IgD-negative memory B cell (primary cell): Measurements from ENCODE around the gene ARSI. TPM values are rescaled to one million over a fixed set of nuclear protein-coding genes. Genes with fewer than 3 reads are reported as not detected.

Experiments used
- H3K27ac Mint-ChIP-seq, 3 donors: one replicate each; pipeline ENCODE4 v1.8.0; 2020 to 2022; ENCODE audit warnings: mild to moderate bottlenecking in 3 of 3, mixed read lengths in 3 of 3, moderate library complexity in 1 of 3
- H3K27me3 Mint-ChIP-seq: one replicate; pipeline ENCODE4 v1.8.0; 2021; ENCODE audit warnings: mixed read lengths
- H3K36me3 Mint-ChIP-seq: one replicate; pipeline ENCODE4 v1.8.0; 2020; ENCODE audit warnings: mild to moderate bottlenecking, mixed read lengths
- H3K4me1 Mint-ChIP-seq, 3 donors: one replicate each; pipeline ENCODE4 v1.8.0; 2020 to 2022; ENCODE audit warnings: mixed read lengths in 3 of 3, mild to moderate bottlenecking in 1 of 3
- H3K4me3 Mint-ChIP-seq, 4 donors: one replicate each; pipeline ENCODE4 v1.8.0; 2020 to 2022; ENCODE audit warnings: mild to moderate bottlenecking in 4 of 4, mixed read lengths in 4 of 4, moderate library complexity in 3 of 4
- H3K9me3 Mint-ChIP-seq, 3 donors: one replicate each; pipeline ENCODE4 v1.8.0; 2020 to 2021; ENCODE audit warnings: mixed read lengths in 3 of 3, mild to moderate bottlenecking in 1 of 3
- polyA plus RNA-seq: library from polyadenylated mRNA; unstranded; fragments of 300-500 nt; fragmentation: Illumina TruSeq; gene quantifications from one replicate; pipeline ENCODE4 v1.2.3, GENCODE V29; 2021

The ARSI gene
- polyA plus RNA-seq, 1 donor from 2014 or later: not detected

DNA sequence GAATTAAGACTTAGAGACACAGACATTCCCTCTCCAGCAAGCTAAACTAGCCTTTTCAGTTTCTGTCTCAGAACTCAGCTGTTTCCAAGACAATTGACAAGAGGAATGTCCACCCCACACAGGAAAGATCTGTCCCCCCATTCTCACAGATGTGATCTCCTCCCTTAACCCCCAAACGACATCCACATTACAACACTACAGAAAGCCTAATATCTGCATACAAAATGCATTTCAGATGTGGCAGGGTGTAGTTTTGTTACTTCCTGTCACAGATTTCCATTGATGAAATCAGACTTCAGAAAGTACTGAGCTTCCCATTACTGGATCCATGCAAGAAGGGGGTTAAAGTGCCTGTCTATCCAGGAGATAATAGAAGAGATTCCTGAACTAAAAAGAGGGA, 2.9 kb upstream of the ARSI start:
- Mint-ChIP-seq H3K36me3 (peaks cover 2% of the 10 kb centered on the region), H3K27ac (no peak overlapping the region), H3K4me1 (peaks cover 0 to 4% (median 2%) of the 10 kb centered on the region in 3 donors)

DNA sequence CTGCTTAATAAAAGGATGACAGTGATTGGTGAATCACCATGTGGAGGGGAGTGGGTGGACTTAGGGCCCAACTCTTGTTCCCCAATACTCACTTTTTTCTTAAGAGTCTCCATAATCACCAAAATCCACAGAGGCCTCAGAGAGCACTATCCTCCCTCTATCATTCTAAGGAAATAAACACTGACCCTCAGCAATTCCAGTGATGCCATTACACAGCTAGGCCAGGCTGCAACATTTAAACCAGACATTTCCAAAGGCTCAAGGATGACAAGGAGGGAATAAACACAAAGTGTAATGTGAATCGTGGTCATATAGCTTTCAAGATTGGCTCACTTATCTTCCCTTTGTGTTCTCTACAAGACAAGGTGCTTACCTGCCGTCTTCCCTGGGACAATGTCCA, 2.4 kb upstream of the ARSI start:
- Mint-ChIP-seq H3K36me3 (peaks cover 2% of the 10 kb centered on the region), H3K4me1 (peaks cover 0 to 4% (median 2%) of the 10 kb centered on the region in 3 donors), H3K4me3 (no peak overlapping the region), H3K27me3 (peaks cover 21% of the 10 kb centered on the region), H3K9me3 (no peaks in the 10 kb centered on the region), H3K27ac (no peak overlapping the region)

More for the DNA sequence above, 2.9 kb upstream of the ARSI start:
- Mint-ChIP-seq H3K27me3 (peaks cover 20% of the 10 kb centered on the region), H3K4me3 (no peak overlapping the region), H3K9me3 (no peaks in the 10 kb centered on the region)

DNA sequence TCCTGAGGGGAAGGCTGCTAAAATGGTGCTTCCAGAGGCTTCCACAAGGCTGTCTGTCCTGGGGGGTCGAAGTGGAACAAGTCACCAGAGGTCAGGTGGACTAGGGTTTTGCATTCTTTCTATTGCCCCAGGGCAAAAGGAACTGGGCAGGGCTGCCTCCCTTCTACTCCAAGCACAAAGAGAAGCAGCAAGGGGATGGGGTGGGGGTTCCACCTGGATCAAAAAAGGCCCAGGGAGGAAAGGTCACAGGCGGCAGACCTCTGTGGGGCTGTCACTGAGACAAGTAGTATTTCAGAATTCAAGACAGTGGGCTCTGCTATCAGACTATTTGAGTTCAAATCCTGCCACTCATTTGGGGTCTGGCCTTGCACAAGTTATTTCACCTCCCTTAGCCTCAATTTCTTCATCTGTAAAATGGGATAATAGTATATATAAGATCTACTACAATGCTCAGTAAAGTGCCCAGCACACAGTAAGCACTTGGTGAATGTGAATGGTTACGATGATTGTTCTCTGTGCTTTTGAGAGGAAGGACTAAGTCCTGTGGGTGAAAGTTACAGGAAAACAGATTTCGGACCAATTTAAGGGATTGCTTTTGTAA, 1.9 kb upstream of the ARSI start:
- Mint-ChIP-seq H3K4me3 (no peak overlapping the region), H3K9me3 (no peaks in the 10 kb centered on the region), H3K27me3 (peaks cover 25% of the 10 kb centered on the region), H3K4me1 (peaks cover 0 to 4% (median 2%) of the 10 kb centered on the region in 3 donors), H3K36me3 (peaks cover 2% of the 10 kb centered on the region), H3K27ac (no peak overlapping the region)

DNA sequence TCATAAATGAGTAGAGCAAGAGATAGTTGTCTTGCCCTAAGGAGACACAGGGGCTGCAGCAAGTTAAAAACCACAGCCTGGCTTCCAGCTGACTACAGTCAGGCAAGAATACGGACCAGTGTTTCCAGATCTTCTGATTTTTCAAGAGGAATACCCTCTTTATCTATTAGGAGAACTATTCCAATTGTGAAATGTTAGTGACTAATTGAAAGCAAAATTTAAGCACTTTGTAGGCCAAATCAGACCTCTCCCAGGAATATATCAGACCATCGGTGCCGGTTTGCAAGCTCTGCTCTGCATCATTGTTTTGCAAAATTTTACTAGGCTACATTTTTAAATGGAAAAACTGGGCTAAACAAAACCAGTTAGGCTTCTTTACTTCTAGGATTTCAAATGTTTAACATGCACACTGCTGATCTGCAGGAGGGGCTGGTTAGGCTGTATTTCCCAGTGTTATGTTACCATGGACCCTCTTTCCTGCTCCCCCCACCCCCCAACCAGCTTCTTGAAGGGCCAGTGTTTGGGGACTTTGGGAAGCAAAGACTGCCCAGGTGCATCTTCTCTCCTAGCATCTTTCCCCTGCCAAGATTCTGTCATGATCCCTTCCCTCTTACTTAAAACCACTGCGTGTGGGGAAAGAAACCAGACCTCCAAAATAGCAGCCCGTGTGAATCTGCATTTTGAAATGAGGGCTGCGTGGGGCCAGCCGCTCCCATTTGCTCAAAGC, 1.1 kb upstream of the ARSI start:
- Mint-ChIP-seq H3K4me1 (peaks cover 0 to 4% (median 2%) of the 10 kb centered on the region in 3 donors), H3K9me3 (no peaks in the 10 kb centered on the region), H3K36me3 (peaks cover 2% of the 10 kb centered on the region), H3K27me3 (peaks cover 24% of the 10 kb centered on the region), H3K27ac (peak overlapping the region in 1 of 3 donors; percentile 55), H3K4me3 (no peak overlapping the region)

DNA sequence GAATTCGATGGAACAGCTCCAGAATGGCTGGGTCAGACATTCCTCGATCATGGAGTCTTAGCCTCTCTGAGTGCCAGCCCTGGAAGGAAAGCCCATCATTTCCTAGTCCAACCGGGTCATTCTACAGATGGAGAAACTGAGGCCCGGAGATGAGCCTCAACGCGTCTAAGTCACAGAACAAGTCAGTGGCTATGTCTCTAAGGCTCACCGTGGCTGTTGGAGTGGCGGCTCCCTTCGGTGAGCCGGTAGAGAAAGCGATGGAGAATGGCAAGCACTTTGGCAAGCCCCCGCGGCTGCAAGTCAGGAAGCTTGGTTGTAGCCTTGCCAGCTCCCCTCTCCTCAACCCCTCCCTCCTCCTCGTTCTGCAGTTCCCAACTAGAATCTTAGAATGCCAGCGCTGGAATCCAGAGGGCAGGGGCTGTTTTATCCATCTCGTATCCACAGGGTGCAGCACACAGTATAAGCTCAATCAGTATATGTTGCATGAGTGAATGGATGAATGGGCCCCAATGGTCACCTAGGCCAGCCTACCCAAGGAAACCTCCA, 438 bp upstream of the ARSI start:
- Mint-ChIP-seq H3K9me3 (no peaks in the 10 kb centered on the region), H3K36me3 (peaks cover 2% of the 10 kb centered on the region), H3K4me3 (no peak overlapping the region), H3K27me3 (peaks cover 27% of the 10 kb centered on the region), H3K27ac (peak overlapping the region in 1 of 3 donors; percentile 55), H3K4me1 (peaks cover 0 to 4% (median 2%) of the 10 kb centered on the region in 3 donors)

DNA sequence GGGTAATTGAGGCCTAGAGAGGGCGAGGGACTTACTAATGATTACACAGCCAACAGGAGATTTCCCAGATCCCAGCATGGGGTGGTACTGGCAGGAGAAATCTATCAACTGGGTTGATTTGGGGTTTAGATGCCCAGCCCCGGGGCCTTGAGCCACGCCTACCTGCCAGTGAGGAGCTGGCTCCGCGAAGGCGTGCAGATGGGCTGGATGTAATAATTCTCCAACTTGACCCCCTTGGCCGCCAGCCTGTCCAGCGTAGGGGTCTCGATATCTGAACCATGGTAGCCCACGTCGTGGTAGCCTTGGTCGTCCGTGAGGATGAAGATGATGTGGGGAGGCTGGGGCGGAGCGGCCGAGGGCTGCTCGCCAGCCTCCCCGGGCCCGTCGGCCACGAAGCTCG, 804 bp downstream of the ARSI start:
- Mint-ChIP-seq H3K27ac (no peak overlapping the region), H3K9me3 (no peaks in the 10 kb centered on the region), H3K4me3 (peak overlapping the region in 2 of 4 donors; percentile 17 to 77), H3K27me3 (peaks cover 27% of the 10 kb centered on the region), H3K4me1 (peaks cover 0 to 4% (median 2%) of the 10 kb centered on the region in 3 donors), H3K36me3 (peaks cover 2% of the 10 kb centered on the region)

DNA sequence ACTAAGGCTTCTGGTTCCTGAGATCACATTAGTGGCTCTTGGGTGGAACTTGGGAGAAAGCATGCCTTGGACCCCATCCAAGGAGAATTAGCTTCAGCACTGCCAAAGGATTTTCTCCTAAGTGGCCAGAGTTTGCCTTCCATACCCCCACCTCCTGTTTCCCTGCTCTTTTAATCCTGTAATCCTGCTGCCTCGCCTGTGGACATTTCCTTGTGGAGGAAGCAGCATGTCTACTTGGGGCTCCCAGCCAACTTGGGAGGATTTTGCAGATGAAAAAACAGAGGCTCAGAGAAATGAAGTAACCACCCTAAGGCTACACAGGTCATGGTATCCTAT, 1.6 kb downstream of the ARSI start:
- H3K27ac Mint-ChIP-seq: no peak overlapping the region
- H3K9me3 Mint-ChIP-seq: no peaks in the 10 kb centered on the region
- peaks cover 2% of the 10 kb centered on the region for H3K36me3 Mint-ChIP-seq
- peaks cover 27% of the 10 kb centered on the region for H3K27me3 Mint-ChIP-seq
- H3K4me3 Mint-ChIP-seq: no peak overlapping the region
- H3K4me1 Mint-ChIP-seq: peaks cover 0 to 4% (median 2%) of the 10 kb centered on the region in 3 donors

DNA sequence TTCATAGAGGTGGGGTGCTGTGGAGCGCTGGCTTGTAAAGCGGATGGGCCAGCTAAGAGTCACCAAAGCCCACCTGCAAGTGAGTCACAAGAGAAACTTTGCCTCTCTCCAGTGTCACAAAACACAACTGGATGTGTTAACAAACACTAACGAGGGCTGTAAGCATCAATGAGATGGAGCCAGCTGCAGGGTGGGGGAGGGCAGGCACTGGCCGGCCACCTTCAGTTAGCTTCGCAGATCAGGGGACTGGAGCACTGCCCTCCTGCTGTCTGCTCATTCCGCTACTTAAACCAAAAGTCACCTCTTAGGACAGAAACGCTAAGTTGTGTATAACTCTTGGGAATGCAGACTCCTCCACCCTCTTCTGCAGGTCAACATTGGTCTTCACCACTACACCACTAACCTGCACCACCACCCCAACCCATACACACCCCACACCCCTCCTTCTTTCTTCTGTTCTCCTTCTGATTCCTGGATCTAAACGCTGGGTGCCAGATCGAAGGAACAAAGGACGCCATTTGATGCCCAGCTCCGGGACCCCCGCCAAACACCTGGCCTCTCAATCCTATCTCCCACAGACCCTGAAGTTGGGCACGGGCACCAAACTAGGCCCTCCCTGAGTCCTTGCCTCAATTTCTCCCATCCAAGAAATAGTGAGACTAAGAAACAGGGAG, 2.1 kb downstream of the ARSI start:
- Mint-ChIP-seq H3K27ac (no peak overlapping the region), H3K9me3 (no peaks in the 10 kb centered on the region), H3K4me3 (no peak overlapping the region), H3K36me3 (peaks cover 2% of the 10 kb centered on the region), H3K4me1 (peaks cover 0 to 4% (median 4%) of the 10 kb centered on the region in 3 donors), H3K27me3 (peaks cover 27% of the 10 kb centered on the region)

DNA sequence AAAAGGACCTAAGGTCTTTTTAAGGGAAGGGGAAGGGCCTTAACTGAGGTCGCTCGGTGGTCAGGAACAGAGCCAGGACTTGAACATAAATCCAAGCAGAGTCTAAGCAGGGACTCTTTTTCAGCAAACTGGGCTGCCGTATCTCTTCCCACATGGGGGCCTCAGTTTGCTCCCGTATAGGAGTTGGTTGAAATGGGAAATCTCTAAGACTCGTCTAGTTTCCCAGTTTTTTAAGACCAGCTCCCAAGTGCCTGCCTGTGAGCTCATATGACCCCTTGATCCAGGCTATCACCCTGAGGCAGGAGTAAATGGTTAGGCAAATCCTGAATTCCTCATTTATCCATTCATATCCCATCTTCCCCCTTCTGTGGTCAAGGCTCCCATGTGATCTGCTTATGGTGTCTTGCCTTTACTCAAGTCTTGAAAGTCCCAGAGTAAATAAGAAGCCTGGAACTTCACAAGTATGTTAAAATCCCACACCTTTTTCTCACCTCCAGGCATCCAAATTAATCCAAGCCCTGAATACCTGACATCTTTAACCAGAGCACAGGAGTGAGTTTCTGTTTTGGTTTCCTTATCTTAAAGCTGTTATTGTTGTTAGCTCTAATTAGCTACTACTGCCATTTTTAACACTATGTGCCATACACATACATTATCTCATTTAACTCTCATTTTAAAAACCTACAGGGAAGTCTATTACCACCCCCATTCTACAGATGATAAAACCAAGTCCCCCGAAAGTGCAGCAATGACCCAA, 3.0 kb downstream of the ARSI start:
- peaks cover 27% of the 10 kb centered on the region for H3K27me3 Mint-ChIP-seq
- no peak overlapping the region for H3K27ac Mint-ChIP-seq
- H3K4me3 Mint-ChIP-seq: no peak overlapping the region
- H3K4me1 Mint-ChIP-seq: peaks cover 0 to 4% (median 4%) of the 10 kb centered on the region in 3 donors
- H3K36me3 Mint-ChIP-seq: peaks cover 2% of the 10 kb centered on the region
- no peaks in the 10 kb centered on the region for H3K9me3 Mint-ChIP-seq

DNA sequence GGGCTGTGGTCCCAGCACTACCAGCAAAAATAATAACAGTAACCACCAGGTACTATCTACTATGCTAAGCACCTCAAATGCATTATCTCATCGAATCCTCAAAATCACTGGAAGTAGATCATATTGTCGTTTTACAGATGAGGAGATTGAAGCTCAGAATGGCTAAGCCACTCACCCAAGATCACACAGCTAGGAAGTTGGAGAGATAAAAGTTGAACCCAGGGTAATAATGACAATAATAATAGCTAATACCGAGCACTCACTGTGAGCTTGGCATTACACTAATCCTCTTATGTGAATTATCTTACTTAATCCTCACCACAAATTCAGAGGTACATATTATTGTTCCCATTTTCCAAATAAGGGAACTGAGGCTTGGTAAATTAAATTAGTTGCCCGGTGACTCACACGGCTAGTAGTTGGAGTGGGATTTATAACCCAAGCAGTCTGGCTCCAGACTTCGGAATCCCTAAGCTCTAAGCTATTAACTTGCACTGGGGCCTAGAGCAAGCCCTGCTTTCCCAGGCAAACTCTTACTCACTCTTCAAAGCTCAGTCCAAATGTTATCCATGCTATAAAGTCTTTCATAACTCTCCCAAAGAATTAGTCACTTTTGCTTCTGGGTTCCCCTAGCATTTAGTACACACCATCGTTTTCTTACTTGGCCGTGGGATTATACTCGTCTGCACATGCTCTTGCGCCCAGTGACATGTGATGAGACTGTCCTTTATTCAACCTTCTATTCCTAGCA, 3.8 kb downstream of the ARSI start:
- no peak overlapping the region for H3K4me3 Mint-ChIP-seq
- peaks cover 2% of the 10 kb centered on the region for H3K36me3 Mint-ChIP-seq
- H3K27ac Mint-ChIP-seq: no peak overlapping the region
- peaks cover 23% of the 10 kb centered on the region for H3K27me3 Mint-ChIP-seq
- H3K4me1 Mint-ChIP-seq: peaks cover 0 to 4% (median 4%) of the 10 kb centered on the region in 3 donors
- H3K9me3 Mint-ChIP-seq: no peaks in the 10 kb centered on the region

DNA sequence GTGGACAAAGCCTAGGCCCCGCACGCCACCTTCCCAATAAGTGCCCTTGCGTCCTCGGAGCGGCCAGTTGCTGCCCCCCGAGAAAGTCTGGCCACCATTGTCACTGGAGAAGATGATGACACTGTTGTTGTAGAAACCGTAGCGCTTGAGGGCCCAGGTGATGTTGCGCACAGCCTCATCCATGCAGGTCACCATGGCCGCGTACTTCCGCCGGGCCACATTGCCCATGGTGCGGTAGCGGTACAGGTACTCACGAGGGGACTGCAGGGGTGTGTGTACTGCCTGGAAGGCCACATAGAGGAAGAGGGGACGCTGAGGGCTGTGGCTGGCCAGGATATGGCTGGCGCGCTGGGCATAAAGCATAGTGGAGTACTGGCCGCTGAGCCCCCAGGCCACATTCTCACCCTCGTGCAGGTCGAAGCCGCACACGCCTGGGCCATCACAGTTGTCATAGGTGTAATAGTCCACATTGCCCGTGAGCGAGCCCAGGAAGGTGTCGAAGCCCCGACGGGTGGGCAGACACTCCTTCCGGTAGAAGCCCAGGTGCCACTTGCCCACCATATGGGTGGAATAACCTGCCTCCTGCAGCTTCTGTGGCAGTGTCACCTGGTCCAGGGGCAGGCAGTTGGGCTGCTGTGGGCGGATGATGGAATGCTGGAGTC, 4.6 kb downstream of the ARSI start:
- H3K4me3 Mint-ChIP-seq: no peak overlapping the region
- peaks cover 20% of the 10 kb centered on the region for H3K27me3 Mint-ChIP-seq
- peaks cover 2% of the 10 kb centered on the region for H3K36me3 Mint-ChIP-seq
- no peaks in the 10 kb centered on the region for H3K9me3 Mint-ChIP-seq
- H3K27ac Mint-ChIP-seq: no peak overlapping the region
- peaks cover 0 to 4% (median 4%) of the 10 kb centered on the region in 3 donors for H3K4me1 Mint-ChIP-seq

DNA sequence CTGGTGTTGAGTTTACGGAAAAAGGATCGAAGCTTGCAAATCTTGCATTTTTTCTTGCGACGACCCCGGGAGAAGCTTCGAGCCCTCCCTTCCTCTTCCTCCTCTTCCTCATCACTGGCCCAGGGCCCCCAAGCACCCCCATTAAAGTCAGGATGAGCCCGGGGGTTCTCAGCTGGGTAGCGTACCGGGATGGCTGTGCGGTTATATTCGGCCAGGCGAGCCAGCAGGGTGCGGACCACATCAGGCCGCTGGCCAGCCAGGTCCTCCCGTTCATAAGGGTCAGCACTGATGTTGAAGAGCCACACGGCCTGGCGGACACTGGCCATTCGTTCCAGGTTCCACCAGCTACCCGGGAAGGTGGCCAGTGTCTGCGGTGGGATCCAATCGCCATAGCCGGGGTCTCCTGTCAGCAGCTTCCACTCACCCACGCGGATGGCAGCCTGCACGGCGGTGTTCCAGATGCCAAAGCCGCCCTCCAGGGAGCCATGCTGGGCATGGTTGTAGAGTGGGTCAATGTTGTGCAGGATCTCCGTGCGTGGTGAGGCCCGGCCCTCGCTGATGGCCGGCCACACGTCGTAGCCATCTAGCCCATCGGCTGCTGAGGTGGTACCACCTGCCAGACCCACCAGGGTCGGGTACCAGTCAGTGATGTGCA, 5.3 kb downstream of the ARSI start:
- Mint-ChIP-seq H3K36me3 (peaks cover 2% of the 10 kb centered on the region), H3K9me3 (no peaks in the 10 kb centered on the region), H3K4me1 (peaks cover 0 to 4% (median 4%) of the 10 kb centered on the region in 3 donors), H3K4me3 (no peak overlapping the region), H3K27me3 (peaks cover 19% of the 10 kb centered on the region), H3K27ac (no peak overlapping the region)

DNA sequence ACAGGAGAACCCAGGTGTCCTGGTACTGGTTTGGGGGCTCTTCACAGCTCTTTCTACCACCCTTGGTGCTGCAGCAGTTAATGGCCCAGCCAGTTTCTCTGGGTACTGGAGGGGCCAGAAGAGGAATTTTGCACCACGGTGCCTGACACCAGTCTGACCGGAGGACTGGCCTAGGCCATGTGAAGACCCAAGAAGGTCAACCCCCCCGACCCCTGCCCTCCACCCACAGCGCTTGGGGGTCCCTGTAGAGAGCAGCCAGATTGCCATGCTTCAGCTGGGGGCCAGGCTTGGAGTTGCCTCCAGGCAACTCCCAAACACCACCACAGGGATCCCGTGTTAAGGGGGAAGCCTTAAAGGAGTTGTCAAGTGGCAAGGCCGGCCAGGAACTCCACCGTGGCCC, 6.2 kb downstream of the ARSI start:
- Mint-ChIP-seq H3K27me3 (peaks cover 14% of the 10 kb centered on the region), H3K4me3 (no peak overlapping the region), H3K9me3 (no peaks in the 10 kb centered on the region), H3K4me1 (peaks cover 0 to 2% (median 1%) of the 10 kb centered on the region in 3 donors), H3K27ac (no peak overlapping the region), H3K36me3 (no peaks in the 10 kb centered on the region)
